ENCODE results near the gene PUS10. TPM values are rescaled to one million over a fixed set of nuclear protein-coding genes. Genes with fewer than 3 reads are reported as not detected.

The PUS10 gene
- total and polyA plus RNA-seq, 2 of the 13 experiments (the other 11 are each of a cell fraction or from before 2014, with no cell fraction given): 41.4 to 44.3 TPM

GRCh38 chr2:60938301-60938700, 79.8 kb downstream of the PUS10 start:
- Histone ChIP-seq H3K4me3 (replicated peaks in 1 of 3; ENCODE audit: insufficient read depth in 1 of 3, low read depth in 2 of 3, low read length in 3 of 3) (no peak overlapping the region), H3K9me3 (ENCODE audit: low read length) (no peaks in the 10 kb centered on the region), H3K79me2 (ENCODE audit: insufficient read depth, low read length) (no peaks in the 10 kb centered on the region), H3K4me1 (ENCODE audit: insufficient read depth, low read length) (peaks cover 6% of the 10 kb centered on the region; the same call in 1 of the 2 replicates), H3K36me3 (replicated peaks in 1 of 2; ENCODE audit: control insufficient read depth in 1 of 2, insufficient read depth in 2 of 2, low read length in 2 of 2) (peaks cover 11 to 47% of the 10 kb centered on the region in 2 experiments; a peak in 4 of 5 replicates), H3K9ac (ENCODE audit: insufficient read depth, low read depth, low read length) (no peak overlapping the region), H3K4me2 (ENCODE audit: low read depth, low read length) (no peak overlapping the region), H2AFZ (ENCODE audit: low read length) (no peak overlapping the region), H3K27me3 (ENCODE audit: control insufficient read depth in 1 of 2, insufficient read depth in 2 of 2, low read length in 2 of 2) (no peaks in the 10 kb centered on the region), H4K20me1 (ENCODE audit: insufficient read depth, low read length) (no peaks in the 10 kb centered on the region), H3K27ac (ENCODE audit: extremely low read length, insufficient read depth, low read length) (no peak overlapping the region)
- in situ Hi-C loops (cut with HindIII; ENCODE audit: extremely low pct_ligation_motif_present, low pct_unique_long_range_greater_than_20kb): no loop called here
- 97% methylated on average over 7 of the region's 7 CpGs for WGBS (ENCODE audit: low lambda C conversion rate)
- CTCF ChIA-PET (ENCODE audit: low intra/inter-chr PET ratio, low total read pairs): no interaction called here
- DNase-seq (ENCODE audit: low spot score): no peak
- POLR2A ChIA-PET: no interaction called here
- intact Hi-C loops (cut with micrococcal nuclease; ENCODE audit: unreplicated experiment): no loop called here
- FAIRE-seq: no peak
- no peak for ATAC-seq
- TF ChIP-seq NCOR1 (IDR thresholded peaks at IDR 0.05; ENCODE audit: borderline replicate concordance, low read length) (no peak), ZBTB25 (CRISPR knock-in tag; IDR thresholded peaks at IDR 0.05) (no peak), PTBP1 (IDR thresholded peaks at IDR 0.05; ENCODE audit: low read depth, low read length, poor library complexity, severe bottlenecking) (no peak), CEBPG (CRISPR knock-in tag; IDR thresholded peaks at IDR 0.05) (no peak), POLR2AphosphoS5 (IDR thresholded peaks at IDR 0.05; ENCODE audit: low read depth, low read length) (0 out of 2 replicates have a peak, but pooled peaks have one; percentile 11)
- no TSS peak for BruUV-seq (replicated peaks)

- Histone ChIP-seq H3K4me1 (ENCODE audit: insufficient read depth, low read length) (peaks cover 6% of the 10 kb centered on the region; the same call in 1 of the 2 replicates), H3K36me3 (replicated peaks in 1 of 2; ENCODE audit: control insufficient read depth in 1 of 2, insufficient read depth in 2 of 2, low read length in 2 of 2) (peaks cover 8 to 34% of the 10 kb centered on the region in 2 experiments; a peak in 4 of 5 replicates), H3K4me3 (replicated peaks in 1 of 3; ENCODE audit: insufficient read depth in 1 of 3, low read depth in 2 of 3, low read length in 3 of 3) (no peak overlapping the region), H3K27me3 (ENCODE audit: control insufficient read depth in 1 of 2, insufficient read depth in 2 of 2, low read length in 2 of 2) (no peaks in the 10 kb centered on the region), H3K4me2 (ENCODE audit: low read depth, low read length) (no peak overlapping the region), H3K27ac (ENCODE audit: extremely low read length, insufficient read depth, low read length) (no peak overlapping the region), H3K79me2 (ENCODE audit: insufficient read depth, low read length) (no peaks in the 10 kb centered on the region), H4K20me1 (ENCODE audit: insufficient read depth, low read length) (no peaks in the 10 kb centered on the region), H3K9me3 (ENCODE audit: low read length) (no peaks in the 10 kb centered on the region), H2AFZ (ENCODE audit: low read length) (no peak overlapping the region), H3K9ac (ENCODE audit: insufficient read depth, low read depth, low read length) (no peak overlapping the region)
- TF ChIP-seq FOXO4 (CRISPR knock-in tag; conservative IDR thresholded peaks at IDR 0.05) (no peak), FIP1L1 (IDR thresholded peaks at IDR 0.05; ENCODE audit: borderline replicate concordance, insufficient read depth, low read depth, low read length) (no peak), POLR2A (IDR thresholded peaks at IDR 0.05; ENCODE audit: insufficient read depth in 1 of 2, low read depth in 2 of 2, low read length in 2 of 2) (0 out of 4 replicates have a peak, but pooled peaks of 1 of the 2 experiments have one; percentile 3), SMYD3 (CRISPR knock-in tag; IDR thresholded peaks at IDR 0.05) (no peak), SAFB2 (CRISPR knock-in tag; IDR thresholded peaks at IDR 0.05; ENCODE audit: borderline replicate concordance, low read depth) (0 out of 2 replicates have a peak, but pooled peaks have one; percentile 27), CEBPB (IDR thresholded peaks at IDR 0.05; ENCODE audit: borderline replicate concordance, low read depth, low read length) (0 out of 2 replicates have a peak, but pooled peaks have one; percentile 11), HDAC2 (CRISPR knock-in tag; IDR thresholded peaks at IDR 0.05) (no peak)
- BruUV-seq (replicated peaks): no TSS peak
- in situ Hi-C loops (cut with HindIII; ENCODE audit: extremely low pct_ligation_motif_present, low pct_unique_long_range_greater_than_20kb): no loop called here
- FAIRE-seq (no peak), DNase-seq (ENCODE audit: low spot score) (no peak), ATAC-seq (peak; percentile 30)
- intact Hi-C loops (cut with micrococcal nuclease; ENCODE audit: unreplicated experiment): no loop called here
- ChIA-PET CTCF (ENCODE audit: low intra/inter-chr PET ratio, low total read pairs) (no interaction called here), POLR2A (no interaction called here)
- WGBS (ENCODE audit: low lambda C conversion rate): 95% methylated on average over 5 of the region's 5 CpGs
Observed at GRCh38 chr2:60936757-60937156, 81.3 kb downstream of the PUS10 start.

All from HepG2 (cell line).